ENCODE measurements around the gene PIEZO1. TPM values are rescaled to one million over a fixed set of nuclear protein-coding genes. Genes with fewer than 3 reads are reported as not detected.
"Not testable (repeated sequence)": the region's sequence is repeated elsewhere in the genome, so short reads cannot be mapped to it uniquely, and the experiment has no call there.

The PIEZO1 gene
- total RNA-seq, 1 donor from 2014 or later: 92.7 TPM

DNA sequence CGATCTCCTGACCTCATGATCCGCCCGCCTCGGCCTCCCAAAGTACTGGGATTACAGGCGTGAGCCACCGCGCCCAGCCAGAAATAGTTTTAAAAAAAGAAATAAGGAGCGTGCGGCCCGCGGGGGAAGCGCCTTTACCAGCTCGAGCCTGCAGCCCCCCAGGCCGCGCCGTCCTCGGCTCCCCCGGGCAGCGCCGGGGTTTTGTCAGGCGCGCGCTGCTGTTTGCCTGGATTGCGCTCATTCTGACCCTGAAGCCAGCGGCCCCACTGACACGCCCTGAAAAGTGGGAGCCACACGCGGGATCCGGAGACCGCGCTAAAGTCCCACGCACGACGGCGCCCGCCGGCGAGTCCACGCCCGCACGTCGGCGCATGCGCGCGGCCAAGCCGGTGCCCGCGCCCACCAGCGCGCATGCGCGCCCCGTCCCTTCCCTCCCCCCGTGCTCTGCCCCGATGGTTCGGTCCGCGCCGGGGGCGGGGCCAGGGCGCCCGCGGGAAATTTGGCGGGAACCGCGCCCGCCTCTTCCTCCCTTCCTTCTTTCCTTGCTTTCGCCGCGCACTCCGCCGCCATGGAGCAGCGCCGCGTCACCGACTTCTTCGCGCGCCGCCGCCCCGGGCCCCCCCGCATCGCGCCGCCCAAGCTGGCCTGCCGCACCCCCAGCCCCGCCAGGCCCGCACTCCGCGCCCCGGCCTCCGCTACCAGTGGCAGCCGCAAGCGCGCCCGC, 18.4 kb upstream of the PIEZO1 start, which contains the start of gene CDT1:
Gene CDT1 (plus strand): TSS at position 526 of the 724 bp plus-strand sequence. CDS start 43 bp downstream, at position 569.
- DNase-seq: peak; percentile 93

GRCh38 chr16:88800277-88800592, 15.2 kb upstream of the PIEZO1 start:
- DNase-seq: no peak

- no peak for DNase-seq
Measured at GRCh38 chr16:88799569-88800276, 14.7 kb upstream of the PIEZO1 start.

DNA sequence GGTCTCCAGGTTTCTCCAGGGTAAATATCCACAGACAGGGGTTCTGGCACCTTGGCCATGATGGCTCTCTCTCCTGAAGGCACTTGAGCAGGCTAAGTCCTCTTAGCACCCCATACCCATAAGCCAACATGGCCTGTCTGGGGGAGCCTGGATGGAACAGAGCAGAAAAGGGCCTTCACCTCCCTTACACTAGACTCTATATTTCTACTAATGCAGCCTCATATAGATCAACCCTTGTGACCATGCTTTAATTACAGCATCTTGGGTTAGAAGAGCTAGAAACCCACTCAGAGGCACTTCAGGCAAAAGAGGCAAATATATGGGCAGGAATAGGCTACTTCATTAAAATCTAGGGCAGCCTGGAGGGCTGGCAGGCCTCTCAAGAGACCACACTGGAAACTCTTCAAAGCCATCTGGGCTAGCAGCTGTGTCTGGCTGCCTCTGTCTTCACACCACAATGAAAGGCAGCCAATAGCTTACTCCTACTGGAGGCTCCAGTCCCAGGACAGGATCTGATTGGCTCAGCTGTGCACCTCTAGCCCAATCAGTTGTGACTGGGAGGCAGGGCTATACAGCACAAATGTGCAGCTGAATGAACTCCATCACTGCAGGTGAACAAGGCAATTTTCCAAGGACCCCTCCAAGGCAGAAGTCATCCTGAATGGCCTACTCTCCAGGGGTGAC, 13.9 kb upstream of the PIEZO1 start:
- DNase-seq: no peak

GRCh38 chr16:88798073-88798472, 13.1 kb upstream of the PIEZO1 start:
- DNase-seq: no peak

DNA sequence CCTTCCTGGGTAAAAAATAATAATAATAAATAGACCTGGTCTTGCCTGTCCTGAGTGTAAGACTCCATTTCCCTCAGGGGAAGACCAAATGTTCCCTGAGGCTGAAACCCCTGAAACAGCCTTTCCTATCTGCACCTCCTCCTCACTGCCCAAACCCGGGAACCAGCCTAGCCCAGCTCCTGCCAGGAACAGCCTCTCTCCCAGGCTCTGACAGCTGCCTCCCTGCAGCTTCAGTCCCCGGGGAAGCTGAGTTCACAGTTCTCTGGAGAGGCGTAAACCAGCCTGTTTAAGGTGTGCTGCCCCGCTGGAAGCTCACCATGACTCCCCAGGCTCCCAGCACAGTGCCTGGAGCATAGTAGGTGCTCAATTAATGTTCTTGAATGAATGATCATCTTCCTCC, 11.3 kb upstream of the PIEZO1 start:
- DNase-seq: no peak

DNA sequence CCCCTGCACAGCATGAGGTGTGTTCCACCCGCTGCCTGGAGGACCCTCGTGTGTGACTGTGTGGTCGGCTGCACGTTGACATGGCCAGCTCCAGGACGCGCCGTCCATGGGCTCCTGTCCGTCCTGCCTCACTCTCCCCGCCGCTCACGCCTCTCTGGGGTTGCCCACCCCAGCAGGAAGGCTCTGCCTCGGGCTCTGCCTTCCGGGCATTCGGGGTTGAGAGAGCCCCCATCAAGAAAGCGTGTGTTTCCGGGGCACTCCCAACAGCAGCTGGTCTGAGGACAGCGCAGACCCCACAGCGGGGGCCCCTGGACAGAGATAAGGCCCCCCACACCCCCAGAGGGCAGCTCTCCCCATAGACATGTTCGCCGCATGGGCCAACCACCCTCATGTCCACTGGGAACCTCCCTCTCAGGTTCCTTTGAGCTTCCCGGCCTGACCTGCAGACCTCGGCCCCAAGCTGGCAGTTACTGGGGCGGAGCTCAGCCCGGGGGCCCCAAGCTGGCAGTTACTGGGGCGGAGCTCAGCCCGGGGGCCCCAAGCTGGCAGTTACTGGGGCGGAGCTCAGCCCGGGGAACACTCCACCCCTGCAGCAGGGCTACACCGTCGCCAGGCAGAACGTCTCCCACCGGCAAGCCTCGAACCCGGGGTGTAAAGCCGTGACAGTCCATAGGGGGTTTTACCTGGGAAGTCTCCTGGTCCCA, 8.4 kb upstream of the PIEZO1 start:
- DNase-seq: no peak

GRCh38 chr16:88792668-88793250, 7.7 kb upstream of the PIEZO1 start:
- no peak for DNase-seq

DNA sequence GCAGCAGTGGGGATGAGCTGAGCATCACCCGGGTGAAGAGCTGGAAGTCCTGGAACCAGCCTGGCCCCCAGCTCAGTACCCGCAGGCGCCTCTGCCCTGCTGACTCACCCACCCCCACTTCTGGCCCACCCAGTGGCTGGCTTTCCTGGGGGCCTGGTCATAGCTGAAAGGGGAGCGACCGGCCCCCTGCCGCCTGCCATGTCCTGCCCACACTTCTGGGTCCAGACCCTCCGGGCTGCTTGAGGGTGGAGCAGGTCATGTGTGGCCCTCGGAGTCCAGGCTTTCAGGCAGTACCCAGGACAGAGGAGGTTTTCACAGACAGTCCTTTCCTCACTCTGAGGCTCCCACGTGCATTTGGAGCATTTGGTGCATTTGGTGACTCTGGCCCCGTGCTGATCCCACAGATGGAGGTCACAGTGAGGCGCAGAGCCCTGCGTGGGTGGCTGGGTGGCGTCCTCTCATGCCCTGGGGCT, 7.1 kb upstream of the PIEZO1 start:
- DNase-seq: no peak

GRCh38 chr16:88790312-88791211, 5.5 kb upstream of the PIEZO1 start:
- DNase-seq: no peak

- DNase-seq: no peak
Measured at GRCh38 chr16:88789594-88789993, 4.6 kb upstream of the PIEZO1 start.

DNA sequence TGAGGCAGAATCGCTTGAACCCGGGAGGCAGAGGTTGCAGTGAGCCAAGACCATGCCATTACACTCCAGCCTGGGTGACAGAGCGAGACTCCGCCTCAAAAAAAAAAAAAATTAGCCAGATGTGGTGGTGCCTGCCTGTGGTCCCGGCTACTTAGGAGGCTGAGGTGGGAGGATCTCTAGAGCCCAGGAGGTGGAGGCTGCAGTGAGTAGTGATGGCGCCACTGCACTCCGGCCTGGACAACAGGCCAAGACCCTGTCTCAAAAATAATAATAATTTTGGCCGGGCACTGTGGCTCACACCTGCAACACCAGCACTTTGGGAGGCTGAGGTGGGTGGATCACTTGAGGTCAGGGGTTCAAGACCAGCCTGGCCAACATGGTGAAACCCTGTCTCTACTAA, 3.7 kb upstream of the PIEZO1 start:
- not testable (repeated sequence) for DNase-seq

GRCh38 chr16:88787579-88788314, 2.7 kb upstream of the PIEZO1 start:
- DNase-seq: no peak

DNA sequence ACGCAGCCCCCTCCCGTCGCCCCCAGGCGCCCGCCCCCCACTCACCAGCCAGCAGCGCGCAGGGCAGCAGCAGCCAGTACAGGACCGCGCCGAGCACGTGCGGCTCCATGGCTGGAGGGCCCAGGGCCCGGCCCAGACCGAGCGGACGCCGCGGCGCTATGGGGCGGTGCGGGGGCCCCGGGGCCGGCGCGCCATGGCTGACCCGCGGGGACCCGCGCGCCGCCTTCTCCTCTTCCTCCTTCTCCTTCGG, 239 bp downstream of the PIEZO1 start:
- no peak for DNase-seq

DNA sequence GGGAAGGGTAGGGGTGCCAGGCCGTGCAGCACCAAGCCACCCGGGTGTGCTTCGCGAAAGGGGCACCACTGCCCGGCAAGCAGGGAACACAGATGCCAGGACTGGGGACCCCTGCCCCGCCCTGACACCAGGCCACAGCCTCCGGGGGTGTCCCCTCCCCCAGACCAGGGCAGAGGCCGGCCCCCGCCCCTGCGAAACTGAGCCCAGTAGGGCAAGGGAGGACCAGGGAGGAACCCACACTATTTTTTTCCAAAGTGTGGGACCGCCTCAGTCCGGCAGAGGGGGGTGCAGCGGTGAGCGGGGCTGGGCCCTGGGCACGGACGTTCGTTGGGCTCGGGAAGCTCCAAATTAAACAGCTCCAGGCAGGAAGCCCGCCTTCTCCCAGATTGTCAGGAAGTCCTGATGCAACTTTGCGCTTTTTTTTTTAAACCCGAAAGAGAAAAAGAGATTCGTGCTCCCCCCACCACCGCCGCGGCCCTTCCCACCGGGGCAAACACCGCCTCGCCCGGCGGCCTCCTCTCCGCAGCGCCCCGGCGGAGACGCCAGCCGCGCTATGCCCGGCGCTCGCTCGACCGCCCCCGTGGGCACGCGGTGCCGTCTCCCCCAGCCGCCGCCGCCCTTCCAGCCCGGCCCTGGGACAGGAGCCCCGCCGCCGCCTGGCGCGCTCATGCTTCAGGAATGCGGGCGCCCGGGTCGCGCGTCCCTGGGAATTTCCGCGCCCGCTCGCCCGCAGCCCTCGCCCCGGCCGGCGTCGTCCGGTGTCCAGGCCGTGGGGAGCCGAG, 755 bp downstream of the PIEZO1 start:
- DNase-seq: peak; percentile 82

DNA sequence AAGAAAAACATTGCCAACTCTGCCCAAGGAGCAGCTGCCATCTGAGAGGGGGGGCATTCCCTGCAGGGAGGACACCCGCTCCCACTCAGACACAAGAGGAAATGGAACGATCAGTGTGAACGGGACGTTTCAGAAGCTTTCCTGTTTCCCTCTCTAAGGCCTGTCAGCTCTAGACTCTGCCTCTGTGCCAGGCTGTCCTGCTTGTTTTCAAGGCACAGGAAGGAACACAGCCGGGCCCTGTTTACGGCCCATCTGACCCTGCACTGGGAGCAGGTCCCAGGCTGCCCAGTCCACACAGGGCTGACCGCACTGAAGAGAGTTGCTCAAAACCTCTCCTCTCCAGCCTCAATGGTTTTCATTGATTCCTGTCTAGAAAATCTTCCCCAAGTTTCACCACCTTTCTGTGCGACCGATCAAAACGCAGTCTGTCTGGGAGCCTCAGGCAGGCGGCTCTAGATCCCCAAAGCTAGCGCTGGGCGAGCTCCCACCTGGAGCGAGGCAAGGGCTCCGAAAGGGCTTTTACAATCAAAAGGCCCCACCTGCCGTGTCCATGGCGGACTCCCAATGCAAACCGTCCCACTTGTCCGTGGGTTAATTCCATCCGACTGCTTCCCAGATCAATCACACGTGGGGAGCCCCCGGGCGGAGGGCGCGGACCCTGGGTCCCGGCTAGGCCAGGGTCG, 1.5 kb downstream of the PIEZO1 start:
- peak; percentile 71 for DNase-seq

- DNase-seq: no peak
Measured at GRCh38 chr16:88782454-88783390, 2.3 kb downstream of the PIEZO1 start.
